Esophagus squamous epithelium (tissue), 4 donors: ENCODE results near the gene RNF32.
"Not testable (repeated sequence)": the region's sequence is repeated elsewhere in the genome, so short reads cannot be mapped to it uniquely, and the experiment has no call there.

Source experiments
- CTCF ChIP-seq, 6 experiments: fragments of 450-650 bp in 4 of 6; fragments of 200-600 bp in 2 of 6; sonication (generic) in 2 of 6; IDR thresholded peaks; one replicate each; pipeline ENCODE4 v1.5.1; 2016 to 2019; ENCODE audit warnings: antibody characterized with exemption in 6 of 6, mild to moderate bottlenecking in 4 of 6, moderate library complexity in 4 of 6
- POLR2A ChIP-seq, 4 donors: fragments of 450-650 bp; IDR thresholded peaks; one replicate each; pipeline ENCODE4 v1.6.1; 2017; ENCODE audit warnings: antibody characterized with exemption in 4 of 4, mild to moderate bottlenecking in 4 of 4, moderate library complexity in 3 of 4

GRCh38 chr7:156697283-156697682 lies 56.7 kb downstream of the RNF32 start:
- not testable (repeated sequence) for TF ChIP-seq CTCF, POLR2A (IDR thresholded peaks at IDR 0.05)
